Stimulated activated CD8-positive, alpha-beta memory T cell treated with anti-CD3 and anti-CD28 coated beads, Interleukin-15, amount 100 ng/mL, for 1 hour (primary cell): ENCODE results near the gene SIGLEC11.
A peak's percentile ranks its signal among the peaks of the same experiment; 100 is the strongest.
"Not testable (repeated sequence)": the region's sequence is repeated elsewhere in the genome, so short reads cannot be mapped to it uniquely, and the experiment has no call there.

Experiments used
- DNase-seq: peaks from one replicate; pipeline ENCODE4 v3.0.0-alpha.2; 2020; ENCODE audit warnings: low read depth

SIGLEC11 gene, protein sequence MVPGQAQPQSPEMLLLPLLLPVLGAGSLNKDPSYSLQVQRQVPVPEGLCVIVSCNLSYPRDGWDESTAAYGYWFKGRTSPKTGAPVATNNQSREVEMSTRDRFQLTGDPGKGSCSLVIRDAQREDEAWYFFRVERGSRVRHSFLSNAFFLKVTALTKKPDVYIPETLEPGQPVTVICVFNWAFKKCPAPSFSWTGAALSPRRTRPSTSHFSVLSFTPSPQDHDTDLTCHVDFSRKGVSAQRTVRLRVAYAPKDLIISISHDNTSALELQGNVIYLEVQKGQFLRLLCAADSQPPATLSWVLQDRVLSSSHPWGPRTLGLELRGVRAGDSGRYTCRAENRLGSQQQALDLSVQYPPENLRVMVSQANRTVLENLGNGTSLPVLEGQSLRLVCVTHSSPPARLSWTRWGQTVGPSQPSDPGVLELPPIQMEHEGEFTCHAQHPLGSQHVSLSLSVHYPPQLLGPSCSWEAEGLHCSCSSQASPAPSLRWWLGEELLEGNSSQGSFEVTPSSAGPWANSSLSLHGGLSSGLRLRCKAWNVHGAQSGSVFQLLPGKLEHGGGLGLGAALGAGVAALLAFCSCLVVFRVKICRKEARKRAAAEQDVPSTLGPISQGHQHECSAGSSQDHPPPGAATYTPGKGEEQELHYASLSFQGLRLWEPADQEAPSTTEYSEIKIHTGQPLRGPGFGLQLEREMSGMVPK

DNA sequence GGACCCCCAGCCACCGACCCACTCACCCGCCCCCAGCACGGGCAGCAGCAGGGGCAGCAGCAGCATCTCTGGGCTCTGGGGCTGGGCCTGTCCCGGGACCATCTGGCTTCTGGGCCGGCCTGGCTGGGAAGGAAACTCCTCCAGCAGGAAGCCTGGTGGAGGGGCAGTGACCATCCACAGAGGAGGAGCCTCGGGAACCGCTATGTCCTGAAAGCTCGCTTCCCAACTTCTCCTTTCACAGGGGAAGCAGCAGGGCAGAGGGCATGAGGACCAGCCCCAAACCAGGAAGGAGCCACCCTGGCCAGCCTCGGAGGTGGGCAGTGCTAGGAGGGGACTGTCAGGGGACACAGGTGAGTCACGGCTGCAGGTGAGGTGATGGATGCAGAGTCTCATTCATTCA lies at the start of gene SIGLEC11:
Gene SIGLEC11, minus strand, starts transcription at position 193 of the 400 bp plus-strand sequence. Its CDS starts 91 bp downstream, at position 102.
- DNase-seq, result not testable (repeated sequence)

DNA sequence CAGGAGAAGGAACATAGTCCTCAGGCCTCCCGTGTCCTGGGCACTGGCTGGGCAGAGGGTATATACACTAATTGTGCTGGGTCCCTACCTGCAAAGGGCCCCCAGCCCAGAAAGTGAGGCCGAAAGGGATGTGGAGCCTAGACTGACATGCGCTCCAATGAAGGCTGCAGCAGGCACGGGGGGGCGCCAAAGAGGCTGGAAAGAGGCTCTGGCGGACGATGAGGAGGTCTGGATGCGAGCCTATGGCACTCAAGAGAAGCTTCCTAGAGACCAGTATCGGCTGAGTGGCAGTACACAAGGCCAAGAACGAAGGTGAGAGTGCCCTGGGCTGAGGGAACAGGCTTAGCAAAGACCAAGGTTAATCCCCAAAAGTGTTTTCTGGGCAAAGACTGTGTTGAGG lies 47.6 kb upstream of the SIGLEC11 start:
- DNase-seq, result no peak

DNA sequence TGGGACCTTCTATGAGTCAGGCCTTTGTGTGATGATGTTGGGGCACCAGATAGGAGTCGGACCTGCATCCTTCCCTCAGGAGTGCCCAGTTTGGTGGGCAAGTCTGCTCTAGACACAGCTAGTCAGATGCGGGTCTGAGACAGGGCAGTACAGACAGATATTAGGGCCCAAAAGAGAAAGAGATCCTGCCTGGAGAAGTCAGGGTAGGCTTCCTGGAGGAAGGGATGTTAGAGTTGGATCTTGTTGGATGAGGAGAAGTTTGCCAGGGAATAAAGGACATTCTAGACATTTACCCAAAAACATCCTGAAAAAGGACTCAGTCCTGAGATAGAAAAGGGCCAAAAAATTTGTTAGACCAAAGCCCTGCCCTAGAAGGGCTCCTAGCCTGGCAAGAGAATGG lies 47.0 kb upstream of the SIGLEC11 start:
- no peak for DNase-seq

DNA sequence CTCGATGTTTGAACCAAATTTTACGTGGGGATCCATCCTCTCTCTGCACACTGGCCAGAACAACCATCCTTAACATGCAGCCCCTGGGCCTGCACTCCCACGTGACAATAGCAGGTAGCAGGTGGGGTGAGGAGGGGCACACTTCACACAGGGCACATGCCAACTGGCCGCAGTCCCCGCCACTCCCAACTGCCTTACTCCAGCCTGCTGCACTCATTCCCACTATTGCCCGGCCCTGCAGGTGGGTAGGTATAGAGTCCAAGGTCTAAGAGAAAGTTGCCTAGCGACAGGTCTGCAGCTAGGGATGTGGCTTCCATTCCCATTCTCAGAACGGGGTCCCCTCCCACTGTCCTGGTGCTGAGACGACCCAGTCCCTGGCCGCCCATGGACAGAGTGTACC lies 46.2 kb upstream of the SIGLEC11 start:
- no peak for DNase-seq

DNA sequence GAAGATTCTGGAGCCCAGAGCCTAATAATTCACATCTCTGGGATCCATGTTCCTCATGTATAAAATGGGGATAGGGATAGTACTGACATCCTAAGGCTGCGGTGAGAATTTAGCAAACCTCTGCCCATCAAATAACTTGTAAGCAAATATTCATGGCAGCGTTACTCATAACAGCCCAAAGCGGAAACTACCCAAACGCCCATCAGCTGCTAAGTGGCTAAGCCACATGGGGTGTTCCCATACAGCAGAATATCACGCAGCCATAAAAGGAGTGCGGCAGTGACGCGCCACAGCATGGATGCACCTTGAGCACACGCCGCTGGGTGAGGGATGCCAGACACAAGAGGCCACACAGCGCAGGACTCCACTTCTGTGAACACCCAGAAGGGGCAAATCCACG lies 44.5 kb upstream of the SIGLEC11 start:
- no peak for DNase-seq

DNA sequence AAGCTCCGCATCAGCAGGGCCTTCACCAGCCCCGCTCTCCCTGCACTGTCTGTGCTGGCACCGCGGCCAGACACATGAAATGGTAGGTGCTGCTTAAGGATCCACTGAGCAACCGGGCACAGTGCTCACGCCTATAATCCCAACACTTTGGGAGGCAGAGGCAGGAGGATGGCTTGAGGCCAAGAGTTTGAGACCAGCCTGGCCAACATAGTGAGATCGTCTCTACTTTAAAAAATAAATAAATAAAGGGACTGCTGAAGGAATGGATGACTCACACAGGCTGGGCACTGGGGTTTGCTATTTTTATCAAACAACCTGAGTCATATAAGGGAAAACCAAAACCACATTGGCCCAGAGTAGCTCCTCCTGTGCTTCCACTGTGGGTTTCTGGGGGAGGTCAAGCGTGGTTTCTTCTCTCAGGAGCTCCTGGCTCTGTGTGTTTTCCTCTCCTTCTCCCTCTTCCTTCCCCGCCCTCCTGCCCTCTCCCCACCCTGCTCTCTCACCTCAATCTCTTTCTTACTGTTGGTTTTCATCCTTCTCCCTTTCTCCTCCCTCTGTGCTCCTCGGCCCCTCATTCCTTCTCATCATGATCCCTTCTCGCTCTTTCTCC lies 42.9 kb upstream of the SIGLEC11 start:
- no peak for DNase-seq

DNA sequence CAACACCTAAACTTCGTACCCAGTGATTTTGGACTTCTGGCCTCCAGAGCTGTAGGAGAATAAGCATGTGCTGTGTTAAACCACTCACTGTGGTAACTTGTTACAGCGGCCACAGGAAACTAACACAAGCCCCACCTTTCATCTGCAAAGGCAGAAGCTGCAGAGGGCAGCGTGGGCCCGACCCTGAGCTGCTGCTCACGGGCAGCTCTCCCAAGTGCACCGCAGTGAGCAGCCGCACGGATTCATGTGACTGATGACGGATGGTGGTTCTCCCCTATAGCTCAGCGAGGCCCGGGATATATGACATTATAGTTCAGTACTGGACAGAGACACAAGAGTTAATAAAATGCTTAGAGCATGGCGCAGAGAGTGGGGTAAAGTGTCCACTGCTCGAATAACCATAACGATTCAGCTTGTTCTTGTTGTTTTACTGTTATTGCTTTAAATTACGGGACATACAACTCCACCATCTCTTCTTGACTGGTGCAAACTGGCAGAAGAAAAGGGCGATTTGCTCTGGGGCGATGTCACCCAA lies 42.3 kb upstream of the SIGLEC11 start:
- no peak for DNase-seq

DNA sequence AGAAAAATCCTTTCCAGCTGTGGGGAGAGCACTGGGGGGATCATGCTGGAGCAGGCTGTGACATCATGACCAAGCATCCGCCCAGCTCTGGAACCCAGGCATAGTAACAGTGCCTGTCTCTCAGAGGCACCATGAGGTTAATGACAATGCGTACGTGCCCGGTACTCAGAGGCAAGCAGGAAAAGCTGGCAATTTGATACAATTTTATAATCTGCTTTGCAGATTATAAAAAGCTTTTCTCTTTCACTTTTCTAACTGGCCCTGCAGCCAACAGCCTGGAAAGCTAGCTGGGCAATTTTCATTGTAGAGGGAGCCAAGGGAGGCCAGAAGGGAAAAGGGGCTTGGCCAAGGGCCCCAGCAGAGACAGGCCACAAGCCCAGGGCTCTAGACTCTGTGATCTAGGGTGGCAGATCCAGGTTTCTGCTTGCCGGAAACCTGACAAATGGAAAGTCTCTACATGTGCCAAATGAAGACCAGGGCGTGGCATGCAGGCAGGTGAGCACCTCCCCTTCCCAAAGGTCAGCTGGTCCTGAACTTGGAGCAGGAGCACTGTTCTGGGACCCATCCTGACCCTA lies 41.5 kb upstream of the SIGLEC11 start:
- DNase-seq, result no peak

DNA sequence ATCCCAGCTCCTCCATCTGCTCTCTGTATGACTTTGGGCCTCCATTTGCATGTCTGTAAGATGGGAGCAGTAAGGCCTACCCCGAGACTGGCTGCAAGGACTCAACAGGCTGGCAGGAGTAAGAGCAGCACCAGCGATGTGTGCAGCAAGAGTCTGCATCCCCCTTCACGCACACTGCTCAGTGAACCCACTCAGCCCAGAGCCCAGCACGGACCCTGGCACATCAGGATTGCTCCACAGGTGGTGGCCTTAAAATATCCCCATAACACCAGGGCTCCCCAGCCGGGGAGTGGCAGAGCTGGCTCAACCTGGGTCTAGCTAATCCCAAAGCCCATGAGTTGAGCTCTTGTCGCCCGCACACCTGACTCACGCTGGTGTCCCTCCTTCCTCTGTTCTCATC lies 40.8 kb upstream of the SIGLEC11 start:
- no peak for DNase-seq

DNA sequence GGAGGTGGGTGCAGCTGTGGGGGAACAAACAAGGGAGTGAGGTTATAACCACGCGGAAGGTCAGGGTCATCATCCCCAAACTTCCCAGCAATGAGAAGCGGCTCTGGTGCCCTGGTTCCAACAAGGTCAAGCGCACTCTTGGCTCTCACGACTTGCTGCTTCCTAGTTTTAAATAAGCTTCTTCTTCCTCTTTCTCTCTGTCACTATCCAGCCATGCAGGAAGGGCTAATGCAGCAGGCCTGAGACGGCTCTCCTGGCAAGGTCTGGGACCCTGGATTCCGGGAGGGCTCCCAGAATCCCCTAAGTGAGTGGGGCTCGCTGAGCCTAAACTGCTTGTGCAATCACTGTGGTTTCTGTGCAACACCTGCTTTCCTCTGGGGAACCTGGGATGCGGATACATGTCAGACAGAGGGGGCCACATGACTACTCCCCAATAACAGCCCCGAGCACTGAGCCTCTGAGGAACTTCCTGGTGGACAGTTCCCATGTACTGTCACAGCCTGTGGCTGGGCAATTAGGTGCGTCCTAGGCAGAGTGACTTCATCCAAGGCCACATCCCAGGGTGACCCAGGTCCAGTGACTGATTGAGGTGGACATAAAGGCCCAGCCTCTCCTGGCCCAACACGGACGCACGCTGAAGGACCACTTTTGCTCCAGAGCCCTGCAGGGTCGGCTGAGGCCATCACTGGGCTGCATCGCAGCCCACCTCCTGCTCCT lies 40.0 kb upstream of the SIGLEC11 start:
- no peak for DNase-seq

DNA sequence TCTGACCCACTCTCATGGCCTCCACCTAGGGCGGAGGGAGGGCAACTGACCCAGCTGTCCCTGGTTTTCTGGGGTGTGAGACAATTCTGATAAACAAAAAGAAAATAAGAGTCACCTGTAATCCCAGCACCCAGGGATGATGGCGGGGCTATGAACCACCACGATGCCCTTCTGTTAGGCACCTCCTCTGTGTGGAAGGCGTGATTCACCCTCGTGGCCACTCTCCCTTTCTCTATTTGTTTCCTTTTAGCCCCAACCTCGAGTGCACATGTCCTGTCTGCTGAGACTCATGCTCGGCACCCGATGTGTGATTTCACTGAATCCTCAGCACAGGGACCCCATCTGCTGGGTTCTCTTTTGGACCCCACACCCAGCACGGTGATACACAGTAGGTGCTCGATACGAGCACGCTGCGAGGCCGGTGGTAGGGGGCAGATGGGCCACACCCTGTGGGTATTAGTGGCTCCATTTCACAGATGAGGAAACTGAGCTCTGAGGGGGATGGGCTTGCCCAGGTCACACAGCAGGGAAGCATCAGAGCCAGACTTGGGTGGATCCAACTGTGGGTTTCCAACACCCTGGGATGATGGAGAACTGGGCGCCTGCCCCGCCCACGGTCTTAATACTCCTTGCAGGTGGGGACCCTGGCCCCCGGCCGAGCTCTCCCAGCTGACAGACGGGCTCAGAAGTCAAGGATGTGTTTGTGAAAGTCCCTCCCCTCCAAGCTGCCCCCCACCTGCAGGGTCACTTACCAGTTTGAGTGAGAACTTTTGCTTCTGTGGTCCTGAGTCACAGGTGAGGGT lies 39.3 kb upstream of the SIGLEC11 start:
- DNase-seq, result no peak

DNA sequence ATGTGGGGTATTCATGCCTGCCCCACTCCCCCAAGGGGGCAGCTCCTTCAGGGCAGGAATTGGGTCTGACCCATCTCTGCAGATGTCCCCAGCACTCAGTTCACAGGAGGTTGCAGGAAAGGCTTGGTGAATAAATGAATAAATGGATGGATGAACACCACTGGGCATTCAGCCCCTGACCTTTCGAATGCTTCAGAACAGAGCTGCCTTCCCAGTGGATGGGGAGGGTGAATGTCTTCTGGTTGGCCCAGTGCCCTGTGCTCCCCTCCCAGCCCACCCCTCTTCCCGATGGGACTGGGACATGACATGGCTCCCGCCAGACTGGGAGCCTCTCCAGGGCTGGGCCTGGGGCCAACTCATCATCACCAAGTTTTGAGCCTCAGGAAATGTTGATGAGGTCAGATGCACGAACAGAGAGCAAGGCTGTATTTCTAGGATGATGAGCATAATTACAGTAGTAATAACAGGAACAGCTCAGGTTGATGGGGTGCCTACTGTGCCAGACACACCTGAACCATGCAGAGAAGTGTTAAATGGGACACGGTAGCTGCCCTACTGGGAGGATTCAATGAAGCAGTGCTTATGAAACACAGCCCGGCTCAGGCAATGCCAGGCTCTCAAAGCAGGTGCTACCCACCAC lies 38.5 kb upstream of the SIGLEC11 start:
- no peak for DNase-seq

DNA sequence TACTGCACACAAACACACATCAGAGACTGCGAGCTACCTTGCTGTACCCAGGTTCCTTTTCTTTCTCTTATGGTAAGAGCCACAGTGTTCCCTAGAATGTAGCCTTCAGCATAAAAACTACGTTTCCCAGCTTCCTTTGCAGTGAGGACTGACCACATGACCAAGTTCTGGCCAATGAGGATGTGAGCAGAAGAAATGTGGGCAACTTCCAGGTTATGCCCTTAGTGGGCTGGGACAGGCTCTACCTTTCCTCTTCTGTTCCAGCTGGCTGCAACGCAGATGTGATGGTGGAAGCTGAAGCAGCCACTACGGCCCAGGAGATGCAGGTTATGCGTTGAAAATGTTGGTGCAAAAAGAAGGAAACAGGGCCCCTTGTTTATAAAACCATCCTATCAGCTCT lies 36.7 kb upstream of the SIGLEC11 start:
- DNase-seq, result no peak

DNA sequence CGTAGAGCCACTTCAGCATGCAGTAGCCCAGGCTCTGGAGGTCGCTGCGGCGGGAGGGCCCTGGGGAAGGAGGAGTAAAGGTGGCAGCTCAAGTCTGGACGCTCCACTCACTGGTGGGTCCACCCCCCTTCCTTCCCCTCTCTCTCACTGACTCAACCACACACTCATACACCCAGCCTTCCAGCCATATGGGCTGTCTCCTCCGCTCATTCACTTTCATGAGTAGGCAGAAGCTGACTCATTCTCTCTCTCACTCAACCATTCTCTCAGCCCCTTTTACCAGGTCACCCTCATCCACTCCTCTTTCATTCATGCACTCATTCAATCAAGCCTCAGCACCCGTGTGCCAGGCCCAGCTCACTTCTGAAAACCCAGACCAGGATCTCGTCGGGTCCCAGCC lies 27.5 kb upstream of the SIGLEC11 start:
- DNase-seq, result no peak

DNA sequence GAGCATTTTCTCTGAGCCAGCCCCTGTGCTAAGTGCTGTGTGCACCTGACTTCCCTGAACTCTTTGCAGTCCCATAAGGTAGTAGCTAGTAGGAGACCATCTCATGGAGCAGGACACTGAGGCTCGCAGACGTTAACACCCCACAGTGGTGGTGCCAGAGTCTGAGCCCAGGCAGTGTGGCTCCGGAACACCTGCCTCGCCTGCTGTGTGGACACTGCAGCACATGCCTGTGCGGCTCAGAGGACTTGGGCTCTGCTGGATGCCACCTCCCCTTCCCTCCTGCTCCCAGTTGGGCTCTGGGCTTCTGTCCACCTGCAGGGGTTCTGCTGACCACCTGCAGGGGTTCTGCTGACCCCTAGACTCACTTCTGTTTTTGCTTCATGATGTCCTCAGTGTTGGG lies 27.0 kb upstream of the SIGLEC11 start:
- no peak for DNase-seq

DNA sequence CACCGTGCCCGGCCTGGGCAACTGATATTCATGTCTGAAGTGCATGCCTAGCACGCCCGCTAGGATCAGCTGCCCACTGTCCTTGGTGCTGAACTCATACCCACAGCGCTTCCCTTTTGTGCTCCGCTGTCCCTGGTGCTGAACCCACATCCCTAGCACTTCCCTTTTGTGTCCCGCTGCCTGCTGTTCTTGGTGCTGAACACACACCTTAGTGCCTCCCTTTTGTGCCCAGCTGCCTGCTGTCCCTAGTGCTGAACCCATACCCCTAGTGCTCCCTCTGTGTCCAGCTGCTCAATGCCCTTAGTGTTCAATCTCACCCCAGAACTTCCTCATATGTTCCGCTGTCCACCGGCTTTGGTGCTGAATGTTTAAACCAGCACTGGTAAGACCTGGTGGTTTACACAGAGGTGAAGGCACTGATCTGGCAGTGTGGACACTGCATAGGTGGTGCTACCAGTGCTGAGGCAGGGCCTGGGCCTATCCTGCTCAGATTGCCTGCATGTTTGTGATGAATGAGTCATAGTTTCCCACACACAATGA lies 26.3 kb upstream of the SIGLEC11 start:
- DNase-seq, result peak; percentile 40

DNA sequence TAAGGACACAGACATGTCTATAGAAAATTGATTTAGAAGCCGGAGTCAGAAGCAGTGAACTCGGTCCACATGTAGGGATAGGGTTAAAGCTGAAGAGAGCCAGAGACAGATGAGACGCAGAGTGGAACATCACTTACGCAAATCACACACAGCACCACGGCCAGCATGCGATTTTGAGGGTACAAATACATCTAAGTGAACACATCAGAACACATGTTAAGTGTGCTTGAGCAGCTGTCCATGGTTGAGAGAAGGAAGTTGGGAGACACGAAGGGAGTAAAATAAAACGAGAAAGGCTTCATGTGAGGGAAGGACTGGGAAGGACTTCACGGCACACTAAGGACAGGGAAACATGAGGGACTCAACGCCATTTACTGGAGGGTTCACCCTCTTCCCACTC lies 25.4 kb upstream of the SIGLEC11 start:
- no peak for DNase-seq

DNA sequence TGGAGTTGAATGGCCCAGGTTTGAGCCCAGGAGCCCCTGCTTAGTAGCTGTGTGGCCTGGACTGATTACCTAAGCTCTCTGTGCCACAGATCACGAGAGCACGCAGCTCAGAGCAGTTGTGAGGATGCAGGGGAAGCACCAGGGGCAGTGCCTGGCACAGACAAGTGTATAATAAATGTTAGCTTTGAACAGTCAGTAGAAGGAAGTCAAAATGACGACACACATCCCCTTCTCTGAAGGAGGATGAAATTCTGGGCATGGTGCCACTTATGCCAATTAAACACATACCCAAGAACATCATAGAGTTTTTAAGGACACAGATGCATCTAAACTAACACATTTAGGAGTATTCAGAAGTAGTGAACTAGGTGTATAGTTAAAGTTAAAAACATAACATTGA lies 24.9 kb upstream of the SIGLEC11 start:
- DNase-seq, result no peak

DNA sequence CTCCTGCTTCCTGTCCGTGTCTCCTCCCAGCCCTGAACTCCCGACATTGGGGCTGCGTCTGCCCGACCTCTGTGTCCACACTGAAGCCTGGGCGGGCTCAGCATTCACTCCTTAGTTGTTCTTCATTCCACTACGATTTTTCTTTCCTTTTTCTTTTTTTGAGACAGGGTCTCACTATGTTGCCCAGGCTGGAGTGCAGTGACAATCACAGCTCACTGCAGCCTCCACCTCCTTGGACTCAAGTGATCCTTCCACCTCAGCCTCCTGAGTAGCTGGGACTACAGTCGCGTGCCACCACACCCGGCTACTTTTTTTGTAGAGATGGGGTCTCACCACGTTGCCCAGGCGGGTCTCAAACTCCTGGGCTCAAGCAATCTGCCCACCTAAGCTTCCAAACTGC lies 23.5 kb upstream of the SIGLEC11 start:
- no peak for DNase-seq

DNA sequence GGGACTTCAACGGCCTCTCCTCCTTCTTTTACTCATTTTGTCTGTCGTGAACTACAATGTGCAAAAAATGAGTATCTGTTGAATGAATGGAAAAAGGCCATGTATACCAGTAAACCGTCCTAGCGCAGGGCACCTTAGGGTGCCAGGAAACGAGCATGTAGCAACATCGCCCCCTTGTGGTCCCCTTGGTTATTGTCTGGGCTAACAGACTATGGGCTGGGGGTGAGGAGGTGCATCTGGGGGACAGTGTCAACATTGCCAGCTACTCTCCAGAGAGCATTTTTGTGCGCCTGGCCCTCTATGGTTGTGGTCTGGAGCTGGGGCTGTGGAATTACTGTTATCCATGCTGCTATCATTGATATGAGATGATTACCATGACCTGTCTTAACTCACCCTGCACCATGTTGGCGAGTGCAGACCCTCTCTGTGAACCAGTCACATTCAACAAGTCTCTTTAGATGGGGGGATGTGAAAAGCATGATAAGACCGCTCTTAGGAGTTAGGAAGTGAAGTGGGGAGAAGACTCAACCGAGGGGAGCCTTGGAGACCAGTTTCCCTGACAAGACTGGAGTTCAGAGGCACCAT lies 22.8 kb upstream of the SIGLEC11 start:
- DNase-seq, result peak; percentile 70
